ACHN (cell line): ENCODE measurements around the gene SYNE3.

Source experiments
- DNase-seq: peaks from one replicate; pipeline ENCODE4 v3.0.0-alpha.2; 2015
- in situ Hi-C: cut with HindIII; loops from 2 replicates; pipeline ENCODE4 v1.10.0; 2017; ENCODE audit warnings: low sequenced_read_pairs, low pct_ligation_motif_present, low pct_unique_long_range_greater_than_20kb

The SYNE3 gene

GRCh38 chr14:95529216-95529615 is 12.8 kb upstream of the SYNE3 start:
- in situ Hi-C loops: no loop called here
- no peak for DNase-seq

DNA sequence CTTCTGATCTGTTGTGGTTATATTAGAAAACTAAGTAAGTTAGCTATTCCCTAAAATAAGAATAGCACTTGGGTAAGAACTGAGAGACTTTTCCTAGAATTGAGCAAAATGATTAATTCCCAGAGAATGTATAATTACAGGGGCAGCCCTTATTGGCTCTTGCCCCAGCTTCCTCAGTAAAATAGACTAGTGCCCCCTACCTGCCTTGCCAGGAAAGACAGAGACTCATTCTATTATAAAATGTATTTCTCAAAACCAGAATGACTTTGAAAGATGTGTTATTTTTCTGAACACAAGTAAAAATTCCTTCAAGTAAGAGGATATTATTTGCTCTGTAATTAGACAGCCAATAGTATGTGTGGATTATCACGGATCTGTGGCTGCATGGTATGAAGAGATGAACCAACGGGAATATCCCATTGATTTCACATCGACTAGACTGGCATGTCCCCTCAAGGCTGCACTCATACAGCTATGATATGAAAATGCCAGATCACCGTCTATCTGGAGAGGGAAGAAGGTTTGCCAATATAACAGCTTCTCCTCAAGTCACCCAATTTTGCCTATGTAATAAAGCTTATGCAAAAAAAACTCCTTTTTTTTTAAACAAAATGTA is 11.0 kb upstream of the SYNE3 start:
- in situ Hi-C loops: no loop called here
- peak; percentile 59 for DNase-seq

GRCh38 chr14:95526483-95527386 is 10.3 kb upstream of the SYNE3 start:
- in situ Hi-C loops: no loop called here
- no peak for DNase-seq

GRCh38 chr14:95525999-95526398 is 9.5 kb upstream of the SYNE3 start:
- in situ Hi-C loops: no loop called here
- DNase-seq: no peak

GRCh38 chr14:95524706-95525512 is 8.5 kb upstream of the SYNE3 start:
- in situ Hi-C loops: no loop called here
- no peak for DNase-seq

- no peak for DNase-seq
- in situ Hi-C loops: no loop called here
Observed at GRCh38 chr14:95523815-95524448, 7.5 kb upstream of the SYNE3 start.

DNA sequence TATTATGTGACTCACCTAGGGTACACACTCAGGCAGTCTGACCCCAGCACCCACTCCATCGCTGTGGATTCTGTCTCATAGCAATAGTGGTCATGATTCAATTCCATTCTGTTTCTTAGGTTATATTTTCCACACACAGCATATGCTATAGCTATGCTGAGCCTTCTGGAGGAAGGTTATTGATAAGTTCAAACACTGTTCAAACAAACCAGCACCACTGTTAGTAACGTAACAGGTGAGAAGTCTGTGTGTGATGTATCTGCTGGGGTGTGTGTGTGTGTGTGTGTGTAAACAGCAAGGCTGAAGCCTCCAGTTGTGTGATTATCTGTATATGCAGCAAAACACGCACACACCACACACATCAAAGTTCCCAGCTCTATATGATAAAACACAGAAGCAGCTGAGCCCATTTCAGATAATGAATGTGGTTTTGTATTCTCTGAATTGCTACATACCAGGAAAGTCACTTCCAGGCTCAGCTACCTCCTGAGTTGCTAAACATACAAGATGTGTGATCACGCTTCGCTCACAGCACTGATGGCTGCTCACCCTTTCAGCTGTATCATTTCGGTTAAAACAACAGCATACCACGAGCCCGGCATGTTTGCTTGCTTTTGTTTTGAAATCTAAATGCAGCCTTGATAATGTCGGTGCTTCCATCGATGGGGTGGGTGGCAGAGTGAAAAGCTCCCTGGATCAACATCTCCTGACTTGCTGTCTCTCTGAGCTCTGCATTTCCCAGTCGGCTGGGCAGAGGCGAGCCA is 6.8 kb upstream of the SYNE3 start:
- in situ Hi-C loops: no loop called here
- DNase-seq: no peak

DNA sequence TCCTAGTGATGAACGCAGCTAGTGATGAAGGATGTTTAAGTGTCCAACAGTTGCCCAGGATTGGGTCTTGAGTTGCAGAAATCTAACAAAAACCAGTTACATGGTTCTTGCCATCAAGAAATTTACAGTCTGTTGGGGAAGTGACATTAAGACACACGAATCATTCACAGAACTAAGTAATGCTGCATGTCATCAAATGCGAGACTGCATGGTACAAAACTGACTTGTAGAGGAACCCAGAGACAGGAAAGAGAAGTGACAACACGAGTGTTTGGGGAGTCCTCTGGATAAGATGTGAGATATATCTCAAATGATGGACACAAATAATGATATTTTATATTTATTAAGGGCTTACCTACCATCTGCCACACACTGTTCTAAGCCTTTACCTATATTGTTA is 6.1 kb upstream of the SYNE3 start:
- in situ Hi-C loops: no loop called here

DNA sequence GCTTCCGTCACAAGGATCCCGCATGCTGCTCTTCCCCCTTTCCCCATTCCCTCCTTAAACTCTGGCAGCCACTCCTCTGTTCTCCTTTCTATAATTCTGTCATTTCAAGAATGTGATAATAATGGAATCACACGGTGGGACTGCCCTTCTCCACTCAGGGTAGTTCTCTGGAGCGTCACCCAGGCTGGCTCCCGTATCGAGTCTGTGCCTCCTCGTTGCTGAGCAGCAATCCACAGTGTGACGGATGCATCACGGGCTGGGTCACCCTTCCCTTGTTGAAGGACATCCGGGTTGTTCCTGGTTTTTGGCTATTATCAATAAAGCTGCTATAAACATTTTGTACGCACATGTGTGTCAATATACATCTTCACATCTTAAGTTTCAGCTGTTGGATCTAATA is 5.7 kb upstream of the SYNE3 start:
- in situ Hi-C loops: no loop called here
- no peak for DNase-seq

More for the DNA sequence above, 6.1 kb upstream of the SYNE3 start:
- DNase-seq: no peak

DNA sequence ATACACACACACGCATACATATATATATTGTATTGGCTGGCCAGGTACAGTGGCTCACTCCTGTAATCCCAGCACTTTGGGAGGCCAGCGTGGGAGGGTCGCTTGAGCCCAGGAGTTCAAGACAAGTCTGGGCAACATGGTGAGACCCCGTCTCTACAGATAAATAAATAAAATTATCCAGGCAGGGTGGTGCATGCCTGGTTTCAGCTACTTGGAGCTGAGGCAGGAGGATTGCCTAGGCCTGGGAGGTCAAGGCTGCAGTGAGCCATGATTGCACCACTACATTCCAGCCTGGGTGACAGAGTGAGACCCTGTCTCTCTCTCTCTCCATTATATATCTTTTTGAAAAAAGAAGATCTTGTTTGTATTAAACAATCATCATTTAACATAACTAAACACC is 4.6 kb upstream of the SYNE3 start:
- DNase-seq: no peak
- in situ Hi-C loops: no loop called here

DNA sequence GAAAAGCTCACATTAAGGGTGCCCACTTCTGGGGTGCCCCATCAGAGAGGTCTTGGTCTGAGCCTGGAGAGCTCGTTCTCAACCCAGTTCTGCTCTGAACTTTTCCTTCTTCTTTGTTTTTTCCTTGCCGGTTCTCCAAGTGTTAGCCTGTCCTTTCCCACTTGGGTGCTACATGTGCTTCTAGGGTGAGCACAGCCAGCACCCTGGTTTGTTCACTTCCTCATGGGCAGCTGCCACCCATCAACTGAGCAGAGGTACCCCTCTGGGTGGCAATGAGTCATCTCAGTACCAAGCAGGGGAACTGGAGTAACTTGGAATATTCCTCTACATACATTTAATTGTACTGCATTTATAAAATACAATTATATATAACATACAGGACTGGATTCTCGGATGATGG is 3.9 kb upstream of the SYNE3 start:
- no peak for DNase-seq
- in situ Hi-C loops: no loop called here

DNA sequence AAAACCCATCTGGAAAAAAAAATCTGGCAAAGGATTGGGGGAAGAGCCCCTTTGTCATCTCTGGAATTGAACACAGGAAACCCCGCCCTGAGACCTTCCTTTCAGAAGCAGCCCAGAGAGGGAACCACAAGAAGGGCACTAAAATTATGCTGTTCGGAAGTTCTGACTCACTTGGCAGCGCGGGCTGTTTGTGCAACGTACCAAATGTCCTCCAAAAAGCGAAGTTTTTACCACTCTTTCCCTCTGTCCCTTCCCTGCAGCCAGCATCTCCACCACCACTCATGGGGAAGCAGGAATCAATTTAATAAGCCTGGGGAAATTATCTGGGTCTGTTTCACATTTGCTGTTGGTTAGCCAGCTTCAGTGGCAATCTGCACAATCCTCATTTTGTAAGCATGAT is 3.2 kb upstream of the SYNE3 start:
- in situ Hi-C loops: no loop called here
- no peak for DNase-seq

DNA sequence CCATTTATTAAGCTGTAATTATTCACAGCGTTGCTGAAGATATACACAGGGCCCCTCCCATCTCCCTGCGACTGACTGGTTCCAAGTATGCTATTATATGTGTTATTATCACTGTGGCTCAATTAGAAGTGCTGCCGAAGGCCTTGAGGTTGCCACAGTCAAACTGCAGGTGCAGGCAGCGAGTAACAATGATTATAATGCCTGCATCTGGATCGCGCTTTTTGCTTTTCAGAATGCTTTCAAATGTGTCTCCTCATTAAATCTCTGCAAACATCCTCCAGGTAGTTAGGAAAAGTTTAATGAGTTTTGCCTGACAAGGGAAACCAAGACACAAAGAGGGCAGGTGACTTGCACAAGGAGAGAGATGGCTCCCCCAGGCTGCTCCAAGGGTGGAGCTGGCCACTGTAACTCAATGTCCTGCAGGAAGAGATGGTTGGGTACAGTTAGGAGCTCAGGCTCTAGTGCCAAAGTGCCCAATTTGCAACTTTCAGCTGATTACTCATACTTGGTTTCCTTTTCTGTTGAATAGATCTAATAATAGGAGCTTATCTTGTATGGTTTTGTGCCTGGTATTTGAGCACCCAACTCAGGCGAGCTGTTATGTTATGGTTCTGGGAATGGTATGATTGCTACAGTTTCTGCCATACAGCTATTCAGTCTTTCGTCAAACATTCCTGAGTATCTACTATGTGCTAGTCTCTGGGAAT is 1.7 kb upstream of the SYNE3 start:
- no peak for DNase-seq
- in situ Hi-C loops: no loop called here

DNA sequence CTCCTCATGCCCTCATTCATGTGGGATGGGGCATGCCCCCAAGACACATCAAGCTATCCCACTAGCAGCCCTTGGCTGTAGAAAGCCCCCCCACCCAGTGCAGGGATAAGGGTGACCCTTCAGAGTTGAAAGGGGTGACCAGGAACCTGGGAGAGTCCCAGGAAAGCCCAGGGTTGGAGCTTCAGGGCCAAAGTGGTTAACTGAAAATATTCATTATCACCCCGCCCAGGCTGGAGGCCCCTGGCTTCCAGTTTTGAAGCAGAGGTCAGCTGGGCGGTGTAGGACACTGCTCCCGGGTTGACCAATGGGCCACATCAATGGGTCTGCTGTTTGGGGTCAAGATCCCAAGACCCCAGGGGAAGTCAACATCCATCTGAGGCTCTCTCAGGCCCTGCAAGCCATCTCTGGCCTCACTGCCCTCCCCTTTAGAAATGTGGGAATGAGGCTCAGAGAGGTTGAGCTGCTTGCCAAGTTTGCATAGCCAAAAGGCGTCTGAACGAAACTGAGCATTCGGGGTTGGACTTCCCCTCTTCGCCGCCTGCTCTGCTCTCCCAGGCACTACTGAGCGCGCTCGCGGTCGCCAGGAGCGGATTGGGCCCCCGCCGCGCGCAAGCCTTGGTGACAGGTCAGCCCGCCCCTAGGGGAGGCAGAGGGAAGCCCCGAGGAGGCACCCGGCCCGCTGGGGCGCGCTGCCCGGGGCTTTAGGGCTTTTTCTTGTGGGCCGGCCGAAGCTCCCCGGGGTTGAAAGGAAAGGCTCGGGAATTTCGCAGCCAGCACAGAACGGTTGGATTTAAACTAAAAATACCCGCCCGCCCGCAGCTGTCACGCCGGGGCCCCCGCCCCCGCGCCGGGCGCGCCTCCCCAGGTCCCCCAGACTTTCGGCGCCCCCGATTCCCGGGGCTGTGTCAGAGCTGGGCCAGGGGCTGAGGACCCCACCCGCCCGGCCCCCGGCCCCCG is 576 bp downstream of the SYNE3 start:
- in situ Hi-C loops: no loop called here
- peak; percentile 33 for DNase-seq

- DNase-seq: no peak
- in situ Hi-C loops: no loop called here
Observed at GRCh38 chr14:95515080-95515489, 1.4 kb downstream of the SYNE3 start.

- no peak for DNase-seq
- in situ Hi-C loops: no loop called here
Observed at GRCh38 chr14:95514131-95515079, 2.0 kb downstream of the SYNE3 start.
